CD4-positive, alpha-beta T cell treated with Interleukin-17A for 4 hours (primary cell): ENCODE data around the gene IHH.

Source experiments
- DNase-seq: peaks from one replicate; pipeline ENCODE4 v3.0.0-alpha.2; 2020; ENCODE audit warnings: mixed read lengths

IHH gene

DNA sequence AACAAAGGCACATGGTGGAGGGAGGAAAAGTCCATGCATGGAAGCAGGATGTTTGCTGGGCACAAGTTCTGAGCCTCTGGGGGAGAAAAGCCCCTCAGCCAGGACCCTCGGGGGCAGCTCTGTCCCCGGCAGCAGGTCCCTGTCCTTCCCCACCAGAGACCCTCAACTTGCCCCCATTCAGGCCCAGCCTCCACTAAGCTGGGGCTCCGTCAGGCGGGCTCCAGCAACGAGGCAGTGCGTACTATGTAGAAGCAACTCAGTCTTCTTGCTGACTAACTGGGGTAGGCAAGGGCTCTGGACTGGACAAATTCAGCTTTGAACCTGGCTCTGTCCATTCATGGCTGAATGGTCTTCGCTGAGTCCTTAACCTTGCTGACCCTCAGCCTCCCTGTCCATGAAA lies 42.4 kb downstream of the IHH start:
- DNase-seq: no peak

DNA sequence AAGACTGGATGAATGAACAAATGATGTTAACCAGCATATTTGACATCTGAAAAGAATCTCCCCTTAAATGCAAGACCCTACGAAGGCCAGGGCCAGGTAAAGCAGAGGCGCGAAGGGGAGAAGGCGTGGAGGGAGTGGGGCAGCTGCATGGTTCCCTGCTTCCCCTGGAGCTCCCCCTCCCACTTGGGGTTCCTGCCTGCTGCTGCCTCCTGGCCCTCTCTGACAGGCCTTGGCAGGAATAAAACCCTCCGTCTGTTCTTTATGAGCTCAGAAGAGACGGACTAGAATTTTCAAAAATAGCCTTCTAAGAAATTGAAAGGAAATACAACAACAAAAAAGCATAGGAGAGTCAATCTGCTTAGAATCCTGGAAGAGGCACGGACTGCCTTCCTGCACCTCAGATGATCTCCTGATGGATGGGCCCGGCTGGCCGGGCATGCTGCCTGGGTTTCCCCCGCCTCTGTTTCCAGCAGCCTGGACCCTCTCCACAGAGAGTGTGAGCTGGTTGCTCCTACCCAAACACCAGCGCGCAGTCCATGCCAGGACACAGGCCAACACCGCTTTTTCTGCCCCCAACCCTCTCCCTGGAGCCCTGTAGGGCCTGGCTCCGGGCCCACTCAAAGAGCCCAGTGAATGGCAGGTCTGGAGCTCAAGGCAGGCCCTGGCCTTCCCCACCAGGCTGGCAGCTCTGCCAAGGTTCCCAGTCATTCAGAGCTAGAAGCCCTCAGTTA lies 43.4 kb downstream of the IHH start:
- no peak for DNase-seq

DNA sequence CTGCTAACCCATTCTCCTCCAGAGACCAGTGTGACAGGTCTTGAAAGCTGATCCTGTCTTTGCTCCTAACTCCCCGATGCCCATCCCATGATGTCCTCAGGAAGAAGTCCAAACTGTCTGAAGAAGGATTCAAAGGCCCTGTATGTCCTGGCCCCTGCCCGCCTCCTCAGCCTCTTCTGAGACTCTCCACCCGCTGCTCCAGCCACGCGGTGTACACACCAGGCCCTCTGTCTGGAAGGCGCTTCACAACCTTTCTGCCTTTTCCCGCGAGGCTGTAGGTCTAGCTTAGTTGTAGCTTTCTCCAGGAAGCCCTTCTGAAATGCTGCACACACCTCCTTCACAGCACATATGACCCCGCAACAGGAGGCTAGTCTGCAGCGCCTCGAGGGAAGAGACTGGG lies 44.0 kb downstream of the IHH start:
- no peak for DNase-seq

DNA sequence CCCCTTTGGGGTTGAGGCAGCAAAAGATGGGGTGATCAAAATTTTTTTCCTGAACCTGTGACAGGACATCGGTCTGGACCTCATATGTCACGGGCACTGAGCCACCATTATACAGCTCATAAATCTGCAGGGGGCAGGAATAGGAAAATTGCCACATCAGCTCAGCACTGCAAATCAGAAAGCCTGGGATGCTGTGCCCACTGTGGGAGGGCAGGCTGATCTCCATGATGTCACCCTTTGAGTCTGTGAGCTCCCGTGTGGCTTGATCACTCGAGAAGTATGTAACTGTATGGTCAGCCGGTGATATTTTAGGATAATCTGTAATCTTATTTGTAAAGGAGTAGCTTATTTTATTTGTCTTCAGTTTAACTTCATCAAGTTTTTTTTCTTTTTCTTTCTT lies 49.8 kb downstream of the IHH start:
- DNase-seq: no peak

DNA sequence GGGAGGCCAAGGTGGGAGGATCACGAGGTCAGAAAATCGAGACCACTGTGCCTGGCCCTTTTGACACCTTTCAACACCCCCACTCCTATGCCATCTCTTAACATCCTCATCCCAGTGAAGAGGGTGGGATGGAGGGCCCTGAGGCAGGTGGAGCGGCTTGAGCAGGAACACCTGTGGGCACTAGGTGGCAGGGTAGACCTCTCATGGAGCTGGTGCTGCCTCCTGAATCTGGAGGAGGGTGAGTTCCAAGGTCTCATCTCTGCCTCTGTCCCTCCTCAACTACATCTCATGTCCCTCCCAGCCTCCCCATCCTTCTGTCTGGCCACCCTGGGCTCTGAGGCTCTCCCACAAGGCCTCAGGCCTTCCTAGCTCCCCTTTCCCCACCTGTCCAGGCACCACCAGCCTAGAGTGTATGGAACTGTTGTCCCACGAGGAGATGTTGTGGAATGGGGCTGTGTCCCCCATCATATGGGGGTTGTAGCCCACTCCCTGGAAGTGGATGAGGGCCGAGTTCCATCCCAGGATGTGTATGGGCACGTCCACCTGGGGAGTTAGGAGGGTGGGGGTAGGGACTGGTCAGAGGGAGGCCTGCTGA lies 50.5 kb downstream of the IHH start:
- peak; percentile 20 for DNase-seq

DNA sequence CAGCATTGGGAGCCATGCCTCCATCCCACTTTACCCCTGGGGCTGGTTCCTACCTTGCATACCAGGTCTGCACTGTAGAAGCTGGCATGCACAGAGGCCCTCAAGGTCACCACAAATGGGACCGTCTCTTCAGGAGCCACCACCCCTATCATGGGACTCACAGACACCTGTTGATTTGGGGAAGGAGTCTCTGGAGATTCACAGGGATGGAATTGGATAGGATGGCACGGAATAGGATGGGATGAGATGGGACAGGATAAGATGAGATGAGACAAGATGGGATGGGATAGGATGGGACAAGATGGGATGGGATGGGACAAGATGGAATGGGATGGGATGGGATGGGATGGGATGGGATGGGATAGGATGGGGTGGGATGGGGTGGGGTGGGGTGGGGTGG lies 51.4 kb downstream of the IHH start:
- no peak for DNase-seq
